A673 (cell line): ENCODE results near the gene TPM3.

ENCODE experiments used
- CTCF ChIP-seq: fragments of 300-800, 200-600 bp; sonication (generic); conservative IDR thresholded peaks from 2 replicates; pipeline ENCODE4 v1.5.1; 2017; ENCODE audit warnings: low read depth, mild to moderate bottlenecking, antibody characterized with exemption, low read length, moderate library complexity, mixed read lengths
- EZH2 ChIP-seq: fragments of 200-600 bp; sonication (generic); IDR thresholded peaks from 2 replicates; pipeline ENCODE4 v1.6.1; 2017; ENCODE audit warnings: borderline replicate concordance, low read depth, mild to moderate bottlenecking, mixed read lengths, antibody characterized with exemption, low read length; ENCODE audit not compliant: poor library complexity, severe bottlenecking

DNA sequence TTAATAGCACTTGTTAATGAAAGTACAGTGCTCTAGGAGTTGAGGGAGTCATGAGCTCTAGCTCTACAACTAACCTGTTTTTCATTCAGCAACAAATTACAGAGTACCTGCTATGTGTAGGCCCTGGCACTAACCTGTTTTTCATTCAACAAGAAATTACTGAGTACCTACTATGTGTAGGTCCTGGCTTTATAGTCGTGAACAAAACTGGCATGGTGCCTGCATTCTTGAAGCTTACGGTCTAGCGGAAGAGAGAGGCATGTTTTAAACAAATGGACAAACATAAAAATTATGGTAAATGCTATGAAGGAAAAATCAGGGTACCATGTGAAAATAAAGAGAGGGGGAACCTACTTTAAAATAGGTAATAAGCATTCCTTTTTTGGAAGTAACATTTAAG is 26.6 kb upstream of the TPM3 start:
- TF ChIP-seq CTCF: no peak
- TF ChIP-seq EZH2: no peak
